Liver (tissue), 3 donors: ENCODE data around the gene TACO1.

Source experiments
- CTCF ChIP-seq: fragments of 150-350 bp; IDR thresholded peaks from 2 replicates; pipeline ENCODE4 v1.5.1; 2017; ENCODE audit warnings: improper control_type of control experiment, low read depth, low read length; ENCODE audit not compliant: missing input control
- GABPA ChIP-seq, 2 donors: IDR thresholded peaks in 1 of 2; conservative IDR thresholded peaks in 1 of 2; 2 replicates each; pipeline ENCODE4 v1.6.1; 2016; ENCODE audit warnings: antibody characterized with exemption in 2 of 2, mild to moderate bottlenecking in 1 of 2, moderate library complexity in 1 of 2
- RAD21 ChIP-seq, 2 donors: IDR thresholded peaks; 2 replicates each; pipeline ENCODE4 v1.6.1; 2016; ENCODE audit warnings: antibody characterized with exemption in 2 of 2, mild to moderate bottlenecking in 2 of 2
- donor health status: healthy.
- donor health status: healthy.

GRCh38 chr17:63646488-63646806 is 45.8 kb downstream of the TACO1 start:
- TF ChIP-seq GABPA (IDR thresholded peaks at IDR 0.05 in 1 of 2, conservative IDR thresholded peaks at IDR 0.05 in 1 of 2) (no peak), CTCF (no peak), RAD21 (IDR thresholded peaks at IDR 0.05) (no peak)
